ENCODE data around the gene BPHL. TPM values are rescaled to one million over a fixed set of nuclear protein-coding genes. Genes with fewer than 3 reads are reported as not detected.

BPHL gene
- total and polyA plus RNA-seq, 5 experiments from 2014 or later, result 7.3 to 15.7 (median 11.3) TPM

DNA sequence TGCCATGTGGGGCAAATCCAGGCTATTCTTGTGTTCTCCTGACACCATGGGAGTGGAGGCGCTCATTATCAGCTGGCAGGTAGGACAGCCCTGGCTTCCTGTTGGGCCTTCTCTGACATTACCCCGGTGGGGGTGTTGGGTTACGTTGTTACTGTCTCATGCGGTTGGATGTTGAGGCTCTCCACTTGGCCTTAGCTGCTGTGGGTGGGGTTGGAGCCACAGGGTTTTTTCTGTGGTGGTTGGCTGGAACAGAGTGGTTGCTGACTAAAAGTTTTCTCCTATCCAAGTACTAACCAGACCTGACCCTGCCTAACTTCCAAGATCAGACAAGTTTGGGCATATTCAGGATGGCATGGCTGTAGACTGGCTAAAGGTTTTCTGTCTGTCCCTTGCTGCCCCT, 30.1 kb upstream of the BPHL start:
- peaks cover 21 to 69% (median 35%) of the 10 kb centered on the region in 3 donors for H3K36me3 Mint-ChIP-seq

DNA sequence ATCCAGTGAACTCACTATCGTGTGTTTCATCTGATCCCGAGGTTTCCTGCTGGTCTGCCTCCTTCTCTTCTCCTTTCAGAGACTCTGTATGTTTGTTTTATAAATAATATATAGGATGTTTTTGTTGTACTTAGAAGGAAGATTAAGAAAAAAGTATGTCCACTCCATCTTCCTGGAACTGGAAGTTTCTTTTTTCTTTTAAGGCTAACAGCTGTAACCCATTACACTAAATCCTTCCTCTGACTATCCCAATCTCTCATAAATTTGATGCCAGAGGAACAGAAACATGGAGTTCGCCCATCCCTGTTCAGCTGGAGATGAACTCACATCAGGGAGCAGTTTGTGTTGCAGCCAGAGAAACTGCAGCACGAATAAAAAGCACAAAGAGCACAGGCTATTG, 29.5 kb upstream of the BPHL start:
- POLR2A ChIA-PET, result no interaction called here
- peaks cover 6 to 16% (median 10%) of the 10 kb centered on the region in 4 donors for H3K4me1 Mint-ChIP-seq
- DNase-seq (no peak), ATAC-seq (no peak)
- peak overlapping the region in 2 of 10 donors; percentile 43 to 68 for H3K27ac Mint-ChIP-seq
- no peak overlapping the region for H3K4me3 Mint-ChIP-seq
- no peaks in the 10 kb centered on the region for H3K9me3 Mint-ChIP-seq
- H3K36me3 Mint-ChIP-seq, result peaks cover 17 to 65% (median 31%) of the 10 kb centered on the region in 3 donors
- H3K27me3 Mint-ChIP-seq, result no peaks in the 10 kb centered on the region

More for the DNA sequence above, 30.1 kb upstream of the BPHL start:
- POLR2A ChIA-PET, result no interaction called here
- Mint-ChIP-seq H3K27ac (peak overlapping the region in 5 of 10 donors; percentile 24 to 68 (median 58)), H3K9me3 (no peaks in the 10 kb centered on the region), H3K4me1 (peaks cover 8 to 16% (median 12%) of the 10 kb centered on the region in 4 donors), H3K4me3 (no peak overlapping the region), H3K27me3 (no peaks in the 10 kb centered on the region)
- DNase-seq (no peak), ATAC-seq (no peak)

DNA sequence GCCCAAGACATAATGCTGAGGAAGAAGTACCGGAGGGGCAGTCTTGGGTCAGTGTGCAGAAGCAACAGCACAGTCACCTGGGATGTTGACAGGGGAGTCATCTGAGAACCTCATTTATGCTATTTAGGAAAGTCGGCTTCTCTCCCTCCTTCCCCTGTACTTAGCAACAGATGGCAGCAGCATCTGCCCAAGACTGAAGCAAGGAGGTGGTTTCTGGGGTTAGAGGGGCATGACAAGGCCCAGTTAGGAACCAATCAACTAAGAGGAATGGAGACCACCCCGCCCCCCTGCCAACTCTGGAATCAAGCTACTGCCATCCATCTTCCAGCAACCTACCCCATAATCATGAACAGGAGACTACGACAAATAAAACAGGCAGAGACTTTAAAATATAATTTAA, 28.5 kb upstream of the BPHL start:
- Mint-ChIP-seq H3K4me3 (no peak overlapping the region), H3K36me3 (peaks cover 13 to 63% (median 28%) of the 10 kb centered on the region in 3 donors), H3K9me3 (no peaks in the 10 kb centered on the region), H3K4me1 (peaks cover 3 to 16% (median 8%) of the 10 kb centered on the region in 4 donors), H3K27me3 (no peaks in the 10 kb centered on the region), H3K27ac (peak overlapping the region in 4 of 10 donors; percentile 36 to 71 (median 62))
- POLR2A ChIA-PET, result no interaction called here
- ATAC-seq (no peak), DNase-seq (no peak)

DNA sequence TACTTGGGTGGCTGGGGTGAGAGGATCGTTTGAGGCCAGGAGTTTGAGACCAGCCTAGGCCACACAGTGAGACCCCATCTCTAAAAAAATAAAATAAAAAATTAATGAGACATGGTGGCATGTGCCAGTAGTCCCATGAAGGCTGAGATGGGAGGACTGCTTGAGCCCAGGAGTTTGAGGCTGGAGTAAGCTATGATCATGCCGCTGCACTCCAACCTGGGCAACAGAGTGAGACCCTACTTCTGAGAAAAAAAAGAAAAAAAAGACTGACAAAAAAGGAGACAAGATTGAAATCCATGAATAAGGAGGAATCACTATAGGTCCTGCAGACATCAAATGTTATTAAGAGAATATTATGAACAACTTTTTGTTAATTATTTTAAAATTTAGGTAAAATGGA, 23.7 kb upstream of the BPHL start:
- Mint-ChIP-seq H3K9me3 (no peaks in the 10 kb centered on the region), H3K27me3 (no peaks in the 10 kb centered on the region), H3K27ac (peak overlapping the region in 3 of 10 donors; percentile 19 to 72 (median 56)), H3K4me1 (peaks cover 0 to 6% (median 3%) of the 10 kb centered on the region in 4 donors), H3K36me3 (peaks cover 4 to 55% (median 15%) of the 10 kb centered on the region in 3 donors), H3K4me3 (no peak overlapping the region)
- POLR2A ChIA-PET, result no interaction called here
- ATAC-seq (no peak), DNase-seq (no peak)

DNA sequence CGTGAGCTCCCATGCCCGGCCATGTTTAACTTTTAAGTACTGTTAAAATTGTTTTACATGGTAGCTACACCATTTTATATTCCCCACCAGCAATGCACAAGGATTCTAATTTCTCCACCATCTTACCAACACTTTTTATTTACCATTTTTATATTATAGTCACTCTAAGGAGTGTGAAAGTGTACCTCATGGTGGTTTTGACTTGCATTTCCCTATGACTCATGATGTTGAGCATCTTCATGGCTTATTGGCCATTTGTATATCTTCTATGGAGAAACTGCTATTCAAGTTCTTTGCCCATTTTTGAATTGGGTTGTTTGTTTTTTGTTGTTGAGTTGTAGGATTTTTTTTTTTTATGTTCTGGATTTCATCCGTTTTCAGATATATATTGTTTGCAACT, 15.6 kb upstream of the BPHL start:
- POLR2A ChIA-PET, result no interaction called here
- Mint-ChIP-seq H3K4me1 (peaks cover 0 to 9% (median 7%) of the 10 kb centered on the region in 4 donors), H3K36me3 (peaks cover 0 to 93% (median 20%) of the 10 kb centered on the region in 3 donors), H3K27me3 (no peaks in the 10 kb centered on the region), H3K4me3 (no peak overlapping the region), H3K9me3 (no peaks in the 10 kb centered on the region), H3K27ac (no peak overlapping the region)
- DNase-seq (no peak), ATAC-seq (no peak)

DNA sequence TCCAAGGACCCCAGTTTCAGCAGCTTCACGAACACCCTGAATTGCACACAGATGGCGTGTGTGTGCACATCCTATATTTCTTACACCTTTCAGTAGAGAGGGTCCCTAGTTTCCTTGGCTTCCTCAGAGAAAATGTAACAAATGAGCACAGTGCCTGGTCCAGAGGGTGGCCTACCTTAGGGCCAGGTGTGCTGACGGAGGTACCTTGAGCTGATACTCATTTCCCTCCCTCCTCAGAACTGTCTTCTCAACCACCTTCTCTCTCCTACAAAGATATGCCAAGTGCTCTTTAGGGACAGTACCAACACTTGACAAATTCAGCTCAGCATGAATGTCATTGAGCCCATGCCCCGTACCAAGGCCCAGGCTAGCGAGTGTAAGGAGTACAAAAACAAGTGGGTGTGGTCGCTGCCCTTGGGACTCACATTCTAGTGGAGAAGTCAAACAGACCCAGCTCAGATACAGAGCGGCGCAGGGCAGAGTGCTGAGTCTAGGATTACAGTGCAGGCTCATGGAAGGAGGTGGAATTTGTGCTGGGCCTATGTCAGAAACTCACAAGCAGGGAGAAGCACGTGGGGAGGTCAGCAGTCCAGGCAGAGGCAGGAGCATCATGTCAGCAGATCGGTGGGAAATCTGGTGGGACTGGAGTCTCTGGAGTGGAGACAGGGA, 9.6 kb upstream of the BPHL start:
- ATAC-seq, result no peak
- H3K36me3 Mint-ChIP-seq, result peaks cover 0 to 93% (median 12%) of the 10 kb centered on the region in 3 donors
- no peaks in the 10 kb centered on the region for H3K27me3 Mint-ChIP-seq
- peak overlapping the region in 8 of 10 donors; percentile 6 to 84 (median 46) for H3K27ac Mint-ChIP-seq
- no peak for DNase-seq
- peaks cover 0 to 17% (median 11%) of the 10 kb centered on the region in 4 donors for H3K4me1 Mint-ChIP-seq
- H3K9me3 Mint-ChIP-seq, result no peaks in the 10 kb centered on the region
- POLR2A ChIA-PET, result interaction anchor here (1.4 kb wide), 1 partner anchor 22 kb away, joined by 4 read pairs; no protein-coding TSS in a partner anchor
- H3K4me3 Mint-ChIP-seq, result no peak overlapping the region

DNA sequence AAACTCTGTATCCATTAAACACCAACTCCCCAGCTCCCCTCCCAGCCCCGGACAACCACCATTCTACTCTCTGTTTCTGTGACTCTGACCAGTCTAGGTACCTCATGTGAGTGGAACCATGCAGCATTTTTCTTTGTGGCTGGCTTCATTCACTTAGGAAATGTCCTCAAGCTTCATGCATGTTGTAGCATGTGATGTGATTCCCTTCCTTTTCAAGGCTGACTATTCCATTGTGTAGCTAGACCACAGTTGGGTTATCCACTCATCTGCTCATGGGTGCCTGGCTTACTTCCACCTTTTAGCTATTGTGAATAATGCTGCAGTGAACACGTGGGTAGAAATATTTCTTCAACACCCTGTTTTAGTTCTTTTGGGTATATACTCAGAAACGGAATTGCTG, 8.8 kb upstream of the BPHL start:
- Mint-ChIP-seq H3K9me3 (no peaks in the 10 kb centered on the region), H3K36me3 (peaks cover 0 to 87% (median 12%) of the 10 kb centered on the region in 3 donors), H3K4me3 (no peak overlapping the region), H3K27me3 (no peaks in the 10 kb centered on the region), H3K4me1 (peaks cover 0 to 17% (median 11%) of the 10 kb centered on the region in 4 donors), H3K27ac (peak overlapping the region in 5 of 10 donors; percentile 19 to 73 (median 44))
- DNase-seq (no peak), ATAC-seq (no peak)
- POLR2A ChIA-PET, result no interaction called here

DNA sequence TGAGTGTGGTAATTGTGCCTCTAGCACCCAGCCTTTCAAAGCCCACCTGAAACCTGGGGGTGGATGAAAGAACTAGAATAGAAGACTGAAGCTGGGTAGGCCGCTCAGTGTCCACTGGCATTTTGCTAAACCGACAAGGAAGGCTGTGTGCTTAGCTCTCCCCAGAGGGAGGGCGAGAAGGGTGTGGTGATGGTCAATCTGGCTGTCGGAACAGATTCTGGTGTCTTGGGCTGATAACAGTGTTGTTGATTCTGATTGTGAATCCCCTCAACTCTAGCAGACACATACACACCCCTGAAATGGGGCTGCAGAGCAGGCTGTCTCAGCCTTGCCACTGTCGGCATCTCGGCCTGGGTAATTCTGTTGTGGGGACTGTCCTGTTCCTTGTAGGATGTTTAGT, 4.1 kb upstream of the BPHL start:
- no peaks in the 10 kb centered on the region for H3K27me3 Mint-ChIP-seq
- no peak overlapping the region for H3K4me3 Mint-ChIP-seq
- no peak for ATAC-seq
- peaks cover 13 to 17% (median 14%) of the 10 kb centered on the region in 4 donors for H3K4me1 Mint-ChIP-seq
- POLR2A ChIA-PET, result no interaction called here
- H3K27ac Mint-ChIP-seq, result peak overlapping the region in 2 of 10 donors; percentile 11 to 15
- no peaks in the 10 kb centered on the region for H3K9me3 Mint-ChIP-seq
- no peak for DNase-seq
- H3K36me3 Mint-ChIP-seq, result peaks cover 0 to 45% (median 3%) of the 10 kb centered on the region in 3 donors

DNA sequence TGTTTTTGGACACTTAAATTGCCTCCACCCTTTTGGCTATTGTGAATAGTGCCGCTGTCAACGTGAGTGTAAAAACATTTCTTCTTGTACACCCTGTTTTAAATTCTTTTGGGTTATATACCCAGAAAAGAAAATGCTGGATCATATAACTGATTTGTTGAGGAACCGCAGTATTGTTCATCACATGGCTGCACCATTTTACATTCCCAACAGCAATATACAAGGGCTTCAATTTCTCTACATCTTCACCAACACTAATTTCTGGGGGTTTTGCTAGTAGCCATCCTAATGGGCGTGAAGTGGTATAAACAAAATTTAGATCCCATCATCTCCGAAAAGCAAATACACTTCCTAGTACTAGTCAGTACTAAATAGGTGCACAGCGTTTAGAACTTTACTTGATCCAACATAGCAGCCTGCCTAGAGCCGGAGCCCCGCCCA, 579 bp upstream of the BPHL start:
- no peak for DNase-seq
- Mint-ChIP-seq H3K27ac (peak overlapping the region; percentile 88 to 98 (median 96)), H3K9me3 (no peaks in the 10 kb centered on the region), H3K4me3 (peak overlapping the region; percentile 86 to 96 (median 91)), H3K27me3 (no peaks in the 10 kb centered on the region), H3K36me3 (peaks cover 0 to 12% (median 0%) of the 10 kb centered on the region in 3 donors), H3K4me1 (peaks cover 10 to 17% (median 16%) of the 10 kb centered on the region in 4 donors)
- POLR2A ChIA-PET, result interaction anchor here (1.0 to 1.1 kb wide), 6 partner anchors 48 to 352 kb away, joined by 3 to 6 read pairs (median 3); partner anchors contain the start of genes RIPK1 and WRNIP1
- peak in 1 of 2 donors; percentile 81 for ATAC-seq

DNA sequence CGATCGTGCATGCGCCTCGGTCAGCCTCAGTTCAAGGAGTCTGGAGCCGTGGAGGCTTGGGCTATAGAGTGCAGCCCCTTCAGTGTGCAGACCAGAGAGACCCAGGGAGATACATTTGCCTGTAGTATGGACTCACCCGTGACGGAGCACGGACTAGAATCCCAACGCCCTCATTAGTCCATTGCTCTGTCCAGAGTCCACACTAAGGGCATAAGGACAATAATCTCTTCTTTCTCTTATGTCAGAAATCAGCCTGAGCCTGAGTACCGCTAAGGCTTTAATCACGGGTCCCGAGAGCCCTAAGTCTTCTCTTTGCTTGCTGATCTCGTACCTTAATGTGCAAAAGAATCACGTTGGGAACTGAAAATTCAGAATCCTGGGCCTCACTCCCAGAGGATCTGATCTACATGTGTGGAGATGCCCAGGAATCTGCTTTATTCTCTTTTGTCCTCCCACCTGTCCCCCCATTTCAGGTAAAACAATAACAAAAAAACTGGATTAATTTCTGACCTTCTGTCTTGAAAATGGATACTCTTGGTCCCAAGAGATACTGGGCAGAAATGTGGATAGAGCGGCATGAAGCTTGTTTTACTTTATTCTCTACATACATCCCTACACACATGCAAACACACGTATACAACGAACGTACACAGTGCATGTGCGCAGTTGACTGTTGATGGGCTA, 671 bp downstream of the BPHL start:
- H3K27ac Mint-ChIP-seq, result peak overlapping the region; percentile 42 to 97 (median 84)
- H3K4me3 Mint-ChIP-seq, result peak overlapping the region; percentile 82 to 96 (median 91)
- H3K36me3 Mint-ChIP-seq, result peaks cover 0 to 3% (median 0%) of the 10 kb centered on the region in 3 donors
- H3K9me3 Mint-ChIP-seq, result no peaks in the 10 kb centered on the region
- POLR2A ChIA-PET, result interaction anchor here (1.0 to 1.8 kb wide), 8 partner anchors 41 to 354 kb away, joined by 3 to 9 read pairs (median 4); partner anchors contain the start of genes RIPK1 and WRNIP1
- no peaks in the 10 kb centered on the region for H3K27me3 Mint-ChIP-seq
- H3K4me1 Mint-ChIP-seq, result peaks cover 10 to 17% (median 16%) of the 10 kb centered on the region in 4 donors
- DNase-seq (no peak), ATAC-seq (peak; percentile 21 to 38)

DNA sequence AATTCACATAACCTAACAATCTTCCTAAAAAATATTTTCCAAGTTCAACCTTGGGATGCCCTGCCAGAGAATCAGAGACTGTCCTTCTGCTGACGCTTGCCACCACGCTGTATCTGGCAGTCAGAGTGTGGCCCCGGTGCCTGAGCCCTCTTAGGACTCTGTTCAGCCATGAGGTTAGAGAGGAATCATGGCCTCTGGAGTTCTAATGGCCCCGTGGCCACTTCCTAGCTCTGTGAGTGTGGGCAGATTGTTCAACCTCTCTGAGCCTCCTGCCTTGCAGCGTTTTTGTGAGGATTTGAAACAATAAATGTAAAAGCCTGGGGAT, 2.2 kb downstream of the BPHL start:
- peaks cover 0 to 2% (median 0%) of the 10 kb centered on the region in 3 donors for H3K36me3 Mint-ChIP-seq
- POLR2A ChIA-PET, result interaction anchor here (1.0 to 1.8 kb wide), 2 partner anchors 52 to 139 kb away, joined by 3 to 9 read pairs; partner anchors contain the start of gene RIPK1
- peak overlapping the region in 1 of 10 donors; percentile 2 for H3K4me3 Mint-ChIP-seq
- no peaks in the 10 kb centered on the region for H3K9me3 Mint-ChIP-seq
- DNase-seq, result no peak
- no peak overlapping the region for H3K27ac Mint-ChIP-seq
- no peak for ATAC-seq
- peaks cover 10 to 17% (median 16%) of the 10 kb centered on the region in 4 donors for H3K4me1 Mint-ChIP-seq
- no peaks in the 10 kb centered on the region for H3K27me3 Mint-ChIP-seq

DNA sequence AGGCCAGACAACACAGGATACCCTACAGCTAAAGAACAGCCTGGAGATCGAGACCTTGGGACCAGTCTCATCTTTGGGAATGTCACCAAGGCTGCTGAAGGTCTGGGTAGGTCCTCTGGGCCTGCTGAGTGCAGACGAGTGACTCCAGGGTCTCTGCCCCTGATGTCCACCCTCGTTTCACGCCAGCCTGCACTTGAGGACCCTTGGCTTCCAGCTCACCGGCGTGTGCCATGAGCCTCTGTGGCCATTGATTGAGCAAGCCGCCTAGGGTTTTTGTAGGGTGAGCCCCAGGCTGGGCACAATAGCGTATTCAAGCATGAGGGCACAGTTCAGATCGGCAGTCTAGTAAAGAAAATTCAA, 4.3 kb downstream of the BPHL start:
- POLR2A ChIA-PET, result interaction anchor here (0.6 to 1.3 kb wide), 2 partner anchors 40 to 136 kb away, joined by 4 read pairs; partner anchors contain the start of gene PSMG4
- no peak overlapping the region for H3K4me3 Mint-ChIP-seq
- peaks cover 6 to 14% (median 13%) of the 10 kb centered on the region in 4 donors for H3K4me1 Mint-ChIP-seq
- DNase-seq, result no peak
- H3K36me3 Mint-ChIP-seq, result peaks cover 0 to 2% (median 0%) of the 10 kb centered on the region in 3 donors
- H3K27ac Mint-ChIP-seq, result no peak overlapping the region
- no peaks in the 10 kb centered on the region for H3K9me3 Mint-ChIP-seq
- ATAC-seq, result no peak
- H3K27me3 Mint-ChIP-seq, result no peaks in the 10 kb centered on the region

DNA sequence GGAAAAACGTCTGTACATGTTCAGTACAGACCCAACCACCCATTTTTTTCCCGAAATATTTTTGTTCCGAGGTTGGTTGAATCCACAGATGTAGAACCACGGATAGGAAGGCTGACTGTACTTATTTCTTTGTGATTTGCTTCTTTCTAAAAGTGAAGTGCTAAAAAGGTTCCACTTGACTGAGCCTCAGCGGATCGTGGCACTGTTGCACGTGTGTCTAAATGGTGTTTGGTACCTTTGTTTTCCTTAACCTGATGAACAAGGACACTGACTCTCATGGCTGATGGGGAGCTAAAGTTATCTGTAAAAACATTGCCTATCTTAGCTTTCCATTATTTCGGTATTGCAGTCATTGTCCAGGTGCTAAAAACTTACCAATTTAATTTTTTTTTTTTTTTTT, 6.2 kb downstream of the BPHL start:
- Mint-ChIP-seq H3K27ac (no peak overlapping the region), H3K27me3 (no peaks in the 10 kb centered on the region), H3K9me3 (no peaks in the 10 kb centered on the region), H3K4me3 (no peak overlapping the region), H3K36me3 (peaks cover 0 to 15% (median 6%) of the 10 kb centered on the region in 3 donors), H3K4me1 (peaks cover 0 to 3% (median 2%) of the 10 kb centered on the region in 4 donors)
- ATAC-seq (no peak), DNase-seq (no peak)
- POLR2A ChIA-PET, result interaction anchor here (0.6 to 1.0 kb wide), 2 partner anchors 61 to 152 kb away, joined by 3 read pairs; no protein-coding TSS in a partner anchor

Measured in naive thymus-derived CD8-positive, alpha-beta T cell (primary cell).